PFSK-1 (cell line): ENCODE data around the gene MRPL28.

ENCODE experiments used
- SIN3A ChIP-seq: IDR thresholded peaks from 2 replicates; pipeline ENCODE4 v1.6.1; 2012; ENCODE audit warnings: mild to moderate bottlenecking, low read length, moderate library complexity, borderline replicate concordance; ENCODE audit not compliant: insufficient read depth
- TAF1 ChIP-seq: IDR thresholded peaks from 2 replicates; pipeline ENCODE4 v1.6.1; 2012; ENCODE audit warnings: low read length, control low read depth, borderline replicate concordance; ENCODE audit not compliant: insufficient read depth

DNA sequence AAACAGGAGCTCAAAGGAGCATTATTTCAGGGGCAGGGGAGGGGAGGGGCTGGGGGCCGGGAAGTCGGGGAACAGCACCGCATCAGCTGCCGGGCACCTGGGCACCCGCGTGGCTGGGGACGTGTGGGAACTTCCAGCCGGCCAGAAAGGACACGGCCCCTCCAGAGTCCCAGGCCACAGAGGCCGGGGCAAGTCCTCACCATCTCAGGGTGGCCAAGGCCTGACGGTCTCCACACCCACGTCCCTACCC lies 10.3 kb upstream of the MRPL28 start:
- TF ChIP-seq SIN3A (no peak), TAF1 (no peak)
